H1 (cell line): ENCODE measurements around the gene CHFR. TPM values are rescaled to one million over a fixed set of nuclear protein-coding genes. Genes with fewer than 3 reads are reported as not detected.

Experiments
- ASH2L ChIP-seq: fragments of 200-600, 300-600 bp; sonication (generic); IDR thresholded peaks from one replicate; pipeline ENCODE4 v1.7.1; 2017; ENCODE audit warnings: low read length
- BACH1 ChIP-seq: IDR thresholded peaks from 2 replicates; pipeline ENCODE4 v1.6.1; 2012; ENCODE audit warnings: low read length, improper control_type of control experiment
- BRCA1 ChIP-seq: IDR thresholded peaks from 2 replicates; pipeline ENCODE4 v1.6.1; 2012; ENCODE audit warnings: low read depth, low read length, improper control_type of control experiment
- CBX5 ChIP-seq: fragments of 300-800, 300-1000 bp; sonication (generic); IDR thresholded peaks from 2 replicates; pipeline ENCODE4 v1.7.1; 2016; ENCODE audit warnings: antibody characterized with exemption, low read length, low read depth
- CREB1 ChIP-seq: IDR thresholded peaks from 2 replicates; pipeline ENCODE4 v1.6.1; 2012; ENCODE audit warnings: inconsistent platforms
- EP300 ChIP-seq, 2 experiments: IDR thresholded peaks; 1 replicate in 1 of 2; 2 replicates in 1 of 2; pipeline ENCODE4 v1.6.1; 2011 to 2012; ENCODE audit warnings: low read depth in 2 of 2, low read length in 2 of 2, mild to moderate bottlenecking in 2 of 2, borderline replicate concordance in 1 of 2, inconsistent platforms in 1 of 2, moderate library complexity in 1 of 2
- HDAC6 ChIP-seq: IDR thresholded peaks from one replicate; pipeline ENCODE4 v1.7.1; 2012; ENCODE audit warnings: low read depth, mild to moderate bottlenecking, inconsistent platforms, low read length, moderate library complexity
- JUN ChIP-seq: IDR thresholded peaks from 2 replicates; pipeline ENCODE4 v1.6.1; 2011; ENCODE audit warnings: low read depth, mild to moderate bottlenecking, improper control_type of control experiment, low read length
- JUND ChIP-seq: IDR thresholded peaks from 2 replicates; pipeline ENCODE4 v1.6.1; 2011; ENCODE audit warnings: mild to moderate bottlenecking, improper control_type of control experiment, low read length
- KDM1A ChIP-seq: fragments of 200-600, 300-600 bp; sonication (generic); IDR thresholded peaks from 2 replicates; pipeline ENCODE4 v1.7.1; 2016; ENCODE audit warnings: mild to moderate bottlenecking, low read length, borderline replicate concordance
- MAFK ChIP-seq: IDR thresholded peaks from 2 replicates; pipeline ENCODE4 v1.6.1; 2012; ENCODE audit warnings: low read depth, mild to moderate bottlenecking, improper control_type of control experiment, low read length
- PHF8 ChIP-seq: fragments of 200-600 bp; sonication (generic); conservative IDR thresholded peaks from 2 replicates; pipeline ENCODE4 v1.7.1; 2012; ENCODE audit warnings: low read depth, mild to moderate bottlenecking, inconsistent platforms, low read length, moderate library complexity
- POLR2AphosphoS5 ChIP-seq: IDR thresholded peaks from 2 replicates; pipeline ENCODE4 v1.6.1; 2011; ENCODE audit warnings: low read depth, low read length
- RNF2 ChIP-seq: fragments of 200-900, 300-1000 bp; sonication (generic); IDR thresholded peaks from 2 replicates; pipeline ENCODE4 v1.7.1; 2016; ENCODE audit warnings: borderline replicate concordance, low read depth, mild to moderate bottlenecking, antibody characterized with exemption, low read length; ENCODE audit not compliant: poor library complexity, severe bottlenecking; ENCODE audit errors: missing control alignments
- SP1 ChIP-seq: IDR thresholded peaks from 2 replicates; pipeline ENCODE4 v1.6.1; 2011; ENCODE audit warnings: low read depth, low read length
- SP2 ChIP-seq: IDR thresholded peaks from 2 replicates; pipeline ENCODE4 v1.6.1; 2012; ENCODE audit warnings: mild to moderate bottlenecking, low read length, inconsistent platforms
- SRF ChIP-seq: IDR thresholded peaks from 2 replicates; pipeline ENCODE4 v1.6.1; 2011; ENCODE audit warnings: mild to moderate bottlenecking, low read depth, low read length, moderate library complexity
- TAF7 ChIP-seq: optimal IDR thresholded peaks from 2 replicates; pipeline ENCODE3; 2011; ENCODE audit warnings: low read depth, mild to moderate bottlenecking, inconsistent platforms, low read length, moderate library complexity, borderline replicate concordance
- TBP ChIP-seq: IDR thresholded peaks from 2 replicates; pipeline ENCODE4 v1.6.1; 2011; ENCODE audit warnings: low read depth, low read length, improper control_type of control experiment
- TCF12 ChIP-seq: IDR thresholded peaks from 2 replicates; pipeline ENCODE4 v1.6.1; 2011; ENCODE audit warnings: low read depth, mild to moderate bottlenecking, low read length
- YY1 ChIP-seq: IDR thresholded peaks from 2 replicates; pipeline ENCODE4 v1.6.1; 2011; ENCODE audit warnings: low read depth, mild to moderate bottlenecking, low read length
- polyA plus RNA-seq, 7 experiments: library from polyadenylated mRNA; depleted of rRNA in 3 of 7; stranded (reverse) in 5 of 7; unstranded in 2 of 7; fragments of >200 nt in 5 of 7; fragments of 200-250 nt in 2 of 7; gene quantifications; 1 replicate in 5 of 7; 2 replicates in 1 of 7; 4 replicates in 1 of 7; pipeline versions ENCODE4 v1.2.1 to v1.2.3, GENCODE V29; 2011 to 2013; ENCODE audit warnings: missing spikeins in 2 of 7, mixed read lengths in 2 of 7
- total RNA-seq: library from RNA; stranded (reverse); fragmentation: NEBNext Ultra II Directional; extraction: Animal tissue kit (Norgen Biotek cat#: 25700); gene quantifications from 2 replicates; pipeline ENCODE4 v1.2.1, GENCODE V29; 2021
- TF ChIP-seq, protein P1 (sequence below): IDR thresholded peaks from 2 replicates; pipeline ENCODE4 v1.6.1; 2012; ENCODE audit warnings: inconsistent platforms
- TF ChIP-seq, protein P2 (sequence below): IDR thresholded peaks from 2 replicates; pipeline ENCODE4 v1.6.1; 2011; ENCODE audit warnings: low read depth, mild to moderate bottlenecking, low read length; ENCODE audit not compliant: insufficient read depth
- TF ChIP-seq, protein P3 (sequence below): IDR thresholded peaks from 2 replicates; pipeline ENCODE4 v1.6.1; 2012; ENCODE audit warnings: inconsistent platforms

Gene CHFR
- total and polyA plus RNA-seq, 2 of the 8 experiments (the other 6 are each of a cell fraction or from before 2014, with no cell fraction given): 31.4 to 44.6 TPM

DNA sequence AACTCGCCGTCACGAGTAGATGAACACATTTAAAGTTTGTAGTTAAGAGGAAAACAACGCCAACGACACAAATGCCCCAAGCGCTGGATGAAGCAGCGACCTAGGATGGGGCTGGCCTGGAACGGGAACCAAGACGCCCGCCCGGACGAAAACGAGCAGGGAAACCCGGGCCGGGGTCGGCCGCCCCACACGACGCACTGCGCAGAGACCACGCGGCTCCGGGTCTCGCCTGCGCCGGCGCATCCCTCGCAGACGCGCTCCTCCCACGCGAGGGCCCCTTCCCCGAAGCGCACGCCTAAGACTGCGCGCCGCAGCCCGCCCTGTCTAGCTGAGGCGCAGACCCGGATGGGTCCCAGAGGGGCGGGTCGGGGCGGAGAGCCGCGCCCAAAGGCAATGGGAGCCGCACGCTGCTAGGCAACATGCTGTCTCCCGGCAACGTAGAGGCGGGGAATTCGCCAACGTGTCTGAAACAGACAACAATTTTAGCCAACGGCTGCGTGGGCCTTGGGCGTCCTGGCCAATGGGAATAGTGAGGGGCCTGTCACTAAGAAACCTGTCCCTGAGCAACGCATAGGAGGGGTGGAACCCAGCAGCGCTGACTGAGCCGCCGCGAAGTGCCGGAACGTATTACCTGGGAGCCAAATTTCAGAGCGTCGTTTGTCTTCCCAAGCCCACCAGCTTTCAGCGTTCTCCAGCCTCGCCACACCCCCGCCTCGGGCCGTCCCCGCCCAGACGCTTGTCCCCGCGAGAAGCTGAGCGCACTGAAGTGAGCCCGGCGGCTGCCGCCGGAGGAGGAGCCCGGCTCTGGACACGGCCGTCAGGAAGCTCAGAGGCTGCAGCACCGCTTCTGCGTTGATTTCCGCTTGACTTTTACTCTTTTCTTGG is 21.0 kb upstream of the CHFR start (continued):
- TF ChIP-seq CBX5 (no peak), EP300 (IDR thresholded peaks at IDR 0.05; ENCODE audit: borderline replicate concordance in 1 of 2, low read depth in 2 of 2, low read length in 2 of 2) (no peak), BRCA1 (no peak), CREB1 (peak; percentile 75; the same call in 1 of the 2 replicates), ASH2L (peak; percentile 70), PHF8 (peak; percentile 54), POLR2AphosphoS5 (peak; percentile 55; the same call in 1 of the 2 replicates), BACH1 (no peak), JUN (no peak), TBP (no peak; the same call in 1 of the 2 replicates), SP2 (peak; percentile 77), MAFK (no peak), SRF (no peak), KDM1A (no peak), HDAC6 (no peak), RNF2 (no peak), YY1 (no peak), SP1 (peak; percentile 98), JUND (no peak), TCF12 (no peak), TAF7 (no peak)
- TF ChIP-seq, protein P1, sequence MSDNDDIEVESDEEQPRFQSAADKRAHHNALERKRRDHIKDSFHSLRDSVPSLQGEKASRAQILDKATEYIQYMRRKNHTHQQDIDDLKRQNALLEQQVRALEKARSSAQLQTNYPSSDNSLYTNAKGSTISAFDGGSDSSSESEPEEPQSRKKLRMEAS: peak; percentile 78
- TF ChIP-seq, protein P2, sequence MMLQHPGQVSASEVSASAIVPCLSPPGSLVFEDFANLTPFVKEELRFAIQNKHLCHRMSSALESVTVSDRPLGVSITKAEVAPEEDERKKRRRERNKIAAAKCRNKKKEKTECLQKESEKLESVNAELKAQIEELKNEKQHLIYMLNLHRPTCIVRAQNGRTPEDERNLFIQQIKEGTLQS: no peak
- TF ChIP-seq, protein P3, sequence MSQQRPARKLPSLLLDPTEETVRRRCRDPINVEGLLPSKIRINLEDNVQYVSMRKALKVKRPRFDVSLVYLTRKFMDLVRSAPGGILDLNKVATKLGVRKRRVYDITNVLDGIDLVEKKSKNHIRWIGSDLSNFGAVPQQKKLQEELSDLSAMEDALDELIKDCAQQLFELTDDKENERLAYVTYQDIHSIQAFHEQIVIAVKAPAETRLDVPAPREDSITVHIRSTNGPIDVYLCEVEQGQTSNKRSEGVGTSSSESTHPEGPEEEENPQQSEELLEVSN: peak; percentile 82
